ENCODE measurements around the gene CROCC.

DNA sequence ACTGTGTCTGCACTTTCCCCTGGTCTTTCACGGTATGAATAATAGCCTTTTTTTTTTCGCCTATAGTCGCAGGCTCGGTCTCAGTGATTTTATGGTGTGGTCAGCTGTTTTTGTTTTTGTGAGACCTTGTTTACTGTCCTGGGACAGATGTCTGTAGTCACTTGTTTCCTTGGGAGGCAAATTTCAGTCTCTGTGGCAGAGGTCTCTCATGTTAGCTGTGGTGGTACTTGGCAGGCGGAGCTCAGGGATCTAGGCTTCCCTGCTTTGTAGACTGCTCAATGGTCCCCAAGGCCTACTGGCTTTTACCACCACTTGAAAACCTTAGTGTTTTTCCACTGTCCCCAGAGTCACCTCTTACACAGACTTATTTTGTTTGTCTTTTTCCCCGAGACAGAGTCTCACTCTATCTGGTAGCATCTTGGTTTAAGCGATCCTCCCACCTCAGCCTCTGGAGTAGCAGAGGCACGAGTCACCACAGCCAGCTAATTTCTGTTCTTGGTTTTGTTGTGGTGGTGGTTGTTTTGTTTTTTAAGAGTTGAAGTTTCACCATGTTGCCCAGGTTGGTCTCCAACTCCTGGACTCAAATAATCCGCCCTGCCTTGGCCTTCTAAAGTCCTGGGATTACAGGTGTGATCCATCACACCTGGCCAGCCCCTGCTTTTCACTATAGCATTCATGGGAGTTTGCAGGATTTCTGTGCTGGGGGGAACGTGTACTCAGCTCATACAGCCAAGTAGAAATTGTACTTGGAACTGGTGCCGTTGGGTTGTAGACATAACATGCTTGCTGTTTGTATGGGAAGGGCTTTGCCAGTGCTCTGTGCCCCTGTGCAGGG, 15.6 kb upstream of the CROCC start:
- no peak for TF ChIP-seq POLR2A (IDR thresholded peaks at IDR 0.05)
- no peak for TF ChIP-seq CTCF (IDR thresholded peaks at IDR 0.05)
- no peak for TF ChIP-seq EP300 (IDR thresholded peaks at IDR 0.05)
